Spleen (tissue), 11 donors: Measurements from ENCODE around the gene AGPAT2. TPM values are rescaled to one million over a fixed set of nuclear protein-coding genes. Genes with fewer than 3 reads are reported as not detected.

Experiments used
- DNase-seq: peaks from one replicate; pipeline ENCODE4 v3.0.0-alpha.2; 2020
- H3K27ac ChIP-seq, 8 donors: fragments of 200-600 bp; sonication (generic) in 7 of 8; 1 replicate in 4 of 8; 2 replicates in 4 of 8; pipeline versions ENCODE4 v1.5.0 to v1.8.0; 2016 to 2021; ENCODE audit warnings: inconsistent platforms in 4 of 8, mild to moderate bottlenecking in 4 of 8, moderate library complexity in 1 of 8
- H3K27me3 ChIP-seq, 7 donors: fragments of 200-600 bp; sonication (generic) in 6 of 7; replicated peaks in 1 of 7; 1 replicate in 4 of 7; 2 replicates in 3 of 7; pipeline versions ENCODE4 v1.5.0 to v1.8.0; 2016 to 2021; ENCODE audit warnings: inconsistent platforms in 3 of 7, mild to moderate bottlenecking in 1 of 7
- H3K36me3 ChIP-seq, 6 donors: fragments of 200-600 bp; sonication (generic) in 5 of 6; 1 replicate in 4 of 6; 2 replicates in 2 of 6; pipeline versions ENCODE4 v1.5.0 to v1.8.0; 2016 to 2021; ENCODE audit warnings: inconsistent platforms in 2 of 6
- H3K4me1 ChIP-seq, 6 donors: fragments of 200-600 bp; sonication (generic) in 5 of 6; 1 replicate in 3 of 6; 2 replicates in 3 of 6; pipeline versions ENCODE4 v1.5.0 to v1.8.0; 2016 to 2021; ENCODE audit warnings: inconsistent platforms in 3 of 6
- H3K4me3 ChIP-seq, 8 donors: fragments of 200-600 bp; sonication (generic) in 7 of 8; 1 replicate in 4 of 8; 2 replicates in 4 of 8; pipeline versions ENCODE4 v1.5.0 to v1.8.0; 2016 to 2021; ENCODE audit warnings: inconsistent platforms in 4 of 8, mild to moderate bottlenecking in 4 of 8, moderate library complexity in 2 of 8
- H3K9me3 ChIP-seq, 8 donors: fragments of 200-600 bp; sonication (generic) in 7 of 8; 1 replicate in 4 of 8; 2 replicates in 4 of 8; pipeline versions ENCODE4 v1.5.0 to v1.8.0; 2016 to 2021; ENCODE audit warnings: inconsistent platforms in 4 of 8
- POLR2A ChIP-seq, 3 donors: fragments of 450-650 bp; IDR thresholded peaks; one replicate each; pipeline ENCODE4 v1.5.1; 2017; ENCODE audit warnings: antibody characterized with exemption in 3 of 3, mild to moderate bottlenecking in 1 of 3
- POLR2AphosphoS5 ChIP-seq, 3 donors: sonication (generic); formaldehyde crosslinking; IDR thresholded peaks; one replicate each; pipeline ENCODE4 v1.5.1; 2017; ENCODE audit warnings: antibody characterized with exemption in 3 of 3
- WGBS, 5 donors: extraction: QIAGEN DNeasy Blood & Tissue Kit in 3 of 5; methylation state at CpG; one replicate each; pipeline versions ENCODE4 v1.1.5 to v1.1.7; 2013 to 2018; 5-methylcytosine and 5-hydroxymethylcytosine counted together
- intact Hi-C: fragments of 100-400 bp; cut with DNase I; formaldehyde crosslinking; loops from one replicate; pipeline ENCODE4 v1.15.0; 2023; ENCODE audit warnings: low total_unique reads
- polyA plus RNA-seq, 3 donors: library from polyadenylated mRNA; stranded (reverse); fragments of 200-250 nt; gene quantifications; one replicate each; pipeline ENCODE4 v1.2.1, GENCODE V29; 2013
- total RNA-seq, 7 donors: library from RNA; depleted of rRNA in 3 of 7; stranded (reverse); fragments of >200 nt in 3 of 7; fragmentation: NEBNext Ultra II Directional in 4 of 7; extraction: Animal tissue kit (Norgen Biotek cat#: 25700) in 4 of 7; gene quantifications; one replicate each; pipeline versions ENCODE4 v1.1.0 to v1.2.1, GENCODE V29; 2016 to 2021
- TF ChIP-seq, protein P1 (sequence below), 11 experiments: fragments of 200-600 bp in 7 of 11; fragments of 450-650 bp in 4 of 11; sonication (generic) in 4 of 11; IDR thresholded peaks in 8 of 11; conservative IDR thresholded peaks in 3 of 11; 1 replicate in 7 of 11; 2 replicates in 4 of 11; pipeline versions ENCODE4 v1.4.0 to v1.8.0; 2016 to 2021; ENCODE audit warnings: antibody characterized with exemption in 11 of 11, inconsistent platforms in 4 of 11, mild to moderate bottlenecking in 1 of 11
- donor health status: healthy with polysubstance abuse.
- donor health status: DM: no; HTN: no; CAD: no; lungs with moderate emphysema.
- donor health status: DM: no; HTN: no; CAD: no.
- donor health status: Bipolar disorder and iron deficiency.
- donor health status: healthy.
- donor health status: DM: no; HTN: no; CAD: no.
- donor health status: DM: yes; HTN: yes; CAD: no.

AGPAT2 gene
- total and polyA plus RNA-seq, 10 donors = 26.9 to 47.7 (median 38.3) TPM

DNA sequence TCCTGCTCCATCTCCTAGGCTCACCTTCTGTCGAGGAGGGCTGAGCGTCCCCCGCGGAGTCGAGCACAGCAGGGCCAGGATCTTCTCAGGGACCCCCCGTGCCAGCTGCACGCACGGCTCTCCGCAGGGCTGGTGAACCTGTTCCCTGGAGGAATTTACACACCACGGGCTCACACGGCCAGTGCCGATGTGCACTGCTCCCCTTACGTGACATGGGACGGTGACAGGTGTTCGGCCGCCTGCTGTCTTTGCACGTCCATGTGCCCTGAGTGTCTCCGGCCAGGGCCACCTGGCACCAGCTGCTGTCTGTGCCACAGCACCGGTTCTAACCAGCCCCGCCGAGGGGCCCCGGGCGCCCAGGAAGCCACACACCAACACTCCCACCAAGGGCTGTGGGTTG is 8.7 kb upstream of the AGPAT2 start:
- peaks cover 9 to 79% (median 47%) of the 10 kb centered on the region in 6 donors for H3K4me1 ChIP-seq
- DNase-seq = no peak
- TF ChIP-seq POLR2A (IDR thresholded peaks at IDR 0.05) (no peak), POLR2AphosphoS5 (IDR thresholded peaks at IDR 0.05) (no peak)
- TF ChIP-seq, protein P1, sequence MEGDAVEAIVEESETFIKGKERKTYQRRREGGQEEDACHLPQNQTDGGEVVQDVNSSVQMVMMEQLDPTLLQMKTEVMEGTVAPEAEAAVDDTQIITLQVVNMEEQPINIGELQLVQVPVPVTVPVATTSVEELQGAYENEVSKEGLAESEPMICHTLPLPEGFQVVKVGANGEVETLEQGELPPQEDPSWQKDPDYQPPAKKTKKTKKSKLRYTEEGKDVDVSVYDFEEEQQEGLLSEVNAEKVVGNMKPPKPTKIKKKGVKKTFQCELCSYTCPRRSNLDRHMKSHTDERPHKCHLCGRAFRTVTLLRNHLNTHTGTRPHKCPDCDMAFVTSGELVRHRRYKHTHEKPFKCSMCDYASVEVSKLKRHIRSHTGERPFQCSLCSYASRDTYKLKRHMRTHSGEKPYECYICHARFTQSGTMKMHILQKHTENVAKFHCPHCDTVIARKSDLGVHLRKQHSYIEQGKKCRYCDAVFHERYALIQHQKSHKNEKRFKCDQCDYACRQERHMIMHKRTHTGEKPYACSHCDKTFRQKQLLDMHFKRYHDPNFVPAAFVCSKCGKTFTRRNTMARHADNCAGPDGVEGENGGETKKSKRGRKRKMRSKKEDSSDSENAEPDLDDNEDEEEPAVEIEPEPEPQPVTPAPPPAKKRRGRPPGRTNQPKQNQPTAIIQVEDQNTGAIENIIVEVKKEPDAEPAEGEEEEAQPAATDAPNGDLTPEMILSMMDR (IDR thresholded peaks at IDR 0.05 in 8 of 11, conservative IDR thresholded peaks at IDR 0.05 in 3 of 11) = no peak
- no peak overlapping the region for H3K4me3 ChIP-seq
- H3K36me3 ChIP-seq = no peaks in the 10 kb centered on the region
- 53 to 65% (median 61%) methylated on average over 16 to 23 of the region's 23 CpGs for WGBS, 5 donors
- peaks cover 0 to 57% (median 8%) of the 10 kb centered on the region in 7 donors for H3K27me3 ChIP-seq
- no peaks in the 10 kb centered on the region for H3K9me3 ChIP-seq
- H3K27ac ChIP-seq = no peak overlapping the region
- intact Hi-C loops = no loop called here

DNA sequence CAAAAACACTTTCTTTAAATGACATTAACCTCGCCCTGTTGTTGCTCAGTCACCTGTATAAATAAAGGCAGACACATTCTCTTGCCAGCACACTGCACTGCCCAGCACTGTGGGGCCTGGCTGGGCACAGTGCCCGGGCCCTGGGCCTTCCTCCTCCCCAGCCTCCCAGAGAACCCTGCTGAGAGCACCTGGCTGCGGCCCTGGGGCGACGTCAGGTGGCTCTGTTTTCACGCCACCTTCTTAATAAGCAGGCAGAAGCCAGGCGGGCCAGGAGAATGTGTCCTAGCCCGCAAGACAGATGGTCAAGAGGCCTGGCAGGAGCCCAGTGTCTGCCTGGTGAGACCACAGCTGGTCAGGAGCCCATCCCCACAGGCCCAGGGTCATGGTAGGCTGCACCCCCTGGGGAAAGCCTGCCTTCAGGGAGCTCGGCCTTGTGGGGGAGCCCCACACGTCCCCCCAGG is 8.2 kb upstream of the AGPAT2 start:
- Histone ChIP-seq H3K27ac (no peak overlapping the region), H3K4me3 (no peak overlapping the region), H3K4me1 (peaks cover 4 to 74% (median 43%) of the 10 kb centered on the region in 6 donors), H3K27me3 (peaks cover 0 to 53% (median 8%) of the 10 kb centered on the region in 7 donors), H3K36me3 (no peaks in the 10 kb centered on the region), H3K9me3 (no peaks in the 10 kb centered on the region)
- TF ChIP-seq, protein P1 (IDR thresholded peaks at IDR 0.05 in 8 of 11, conservative IDR thresholded peaks at IDR 0.05 in 3 of 11) = no peak
- TF ChIP-seq POLR2A (IDR thresholded peaks at IDR 0.05) (no peak), POLR2AphosphoS5 (IDR thresholded peaks at IDR 0.05) (no peak)
- no peak for DNase-seq
- WGBS, 5 donors = 77 to 90% (median 81%) methylated on average over 4 to 10 of the region's 10 CpGs
- intact Hi-C loops = no loop called here

DNA sequence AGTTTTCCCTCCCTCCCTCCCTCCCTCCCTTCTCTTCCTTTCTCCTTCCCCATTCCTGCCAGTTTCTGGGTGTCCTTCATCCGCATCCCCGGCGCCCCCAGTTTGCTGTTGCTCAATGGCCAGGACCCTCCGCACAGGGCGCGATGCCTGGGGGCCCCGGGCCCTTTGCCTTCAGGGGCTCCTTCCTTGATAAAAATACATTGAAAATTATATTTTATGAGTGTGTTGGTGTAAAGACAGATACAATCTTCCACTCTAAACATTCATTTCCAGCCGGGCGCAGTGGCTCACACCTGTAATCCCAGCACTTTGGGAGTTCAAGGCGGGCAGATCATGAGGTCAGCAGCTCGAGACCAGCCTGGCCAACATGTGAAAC is 7.6 kb upstream of the AGPAT2 start:
- 80 to 93% (median 86%) methylated on average over 11 of the region's 11 CpGs for WGBS, 5 donors
- Histone ChIP-seq H3K4me3 (no peak overlapping the region), H3K9me3 (no peaks in the 10 kb centered on the region), H3K36me3 (no peaks in the 10 kb centered on the region), H3K4me1 (peaks cover 0 to 68% (median 37%) of the 10 kb centered on the region in 6 donors), H3K27me3 (peaks cover 0 to 47% (median 8%) of the 10 kb centered on the region in 7 donors), H3K27ac (no peak overlapping the region)
- no peak for TF ChIP-seq POLR2AphosphoS5 (IDR thresholded peaks at IDR 0.05)
- TF ChIP-seq, protein P1 (IDR thresholded peaks at IDR 0.05 in 8 of 11, conservative IDR thresholded peaks at IDR 0.05 in 3 of 11) = no peak
- TF ChIP-seq POLR2A (IDR thresholded peaks at IDR 0.05) = no peak
- no peak for DNase-seq
- intact Hi-C loops = no loop called here

DNA sequence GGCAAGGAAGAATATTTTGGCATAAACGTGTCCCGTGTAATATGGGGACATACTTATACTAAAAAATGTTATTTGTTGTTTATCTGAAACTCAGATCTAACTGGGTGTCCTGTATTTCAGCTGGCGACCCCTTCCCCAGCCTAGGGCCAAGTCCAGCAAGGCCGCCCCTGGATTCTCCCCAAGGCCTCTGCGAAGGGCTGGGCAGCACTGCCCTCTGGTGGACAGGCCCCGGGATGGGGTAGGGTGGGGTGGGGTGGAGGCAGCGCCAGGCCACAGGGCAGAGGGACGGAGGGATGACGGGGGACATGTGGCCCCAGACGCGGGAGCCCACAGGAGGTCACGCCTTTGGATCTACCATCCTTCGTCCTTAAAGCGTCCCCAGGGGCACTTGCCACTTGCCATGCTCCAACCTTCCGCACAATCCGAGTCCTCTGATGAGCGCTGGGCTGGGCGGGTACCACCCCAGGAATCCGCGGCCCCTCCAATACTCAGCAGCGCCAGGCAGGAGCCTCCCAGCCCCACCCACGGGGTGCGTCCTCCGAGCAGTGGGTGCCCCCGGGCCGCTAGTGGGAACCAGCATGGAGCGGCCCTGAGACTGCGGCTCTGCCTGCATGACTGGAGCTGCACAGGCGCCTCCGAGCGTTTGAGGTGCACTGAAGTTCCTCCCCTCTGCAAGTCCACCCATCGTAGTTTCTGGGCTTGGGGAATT is 7.1 kb upstream of the AGPAT2 start:
- no peak for DNase-seq
- no peaks in the 10 kb centered on the region for H3K36me3 ChIP-seq
- no peaks in the 10 kb centered on the region for H3K9me3 ChIP-seq
- intact Hi-C loops = no loop called here
- H3K27me3 ChIP-seq = peaks cover 0 to 41% (median 8%) of the 10 kb centered on the region in 7 donors
- peaks cover 0 to 63% (median 32%) of the 10 kb centered on the region in 6 donors for H3K4me1 ChIP-seq
- H3K27ac ChIP-seq = no peak overlapping the region
- H3K4me3 ChIP-seq = no peak overlapping the region
- 43 to 65% (median 47%) methylated on average over 22 to 32 of the region's 32 CpGs for WGBS, 5 donors
- TF ChIP-seq, protein P1 (IDR thresholded peaks at IDR 0.05 in 8 of 11, conservative IDR thresholded peaks at IDR 0.05 in 3 of 11) = peak; percentile 24 to 89 (median 76)
- TF ChIP-seq POLR2AphosphoS5 (IDR thresholded peaks at IDR 0.05) (peak in 2 of 3 donors; percentile 50 to 55), POLR2A (IDR thresholded peaks at IDR 0.05) (no peak)
